ENCODE results near the gene FNDC1.

FNDC1 gene

GRCh38 chr6:159194421-159194820 lies 25.2 kb downstream of the FNDC1 start:
- TF ChIP-seq POLR2AphosphoS5 (IDR thresholded peaks at IDR 0.05; ENCODE audit: low read depth, low read length) = no peak
- TF ChIP-seq TAF1 (IDR thresholded peaks at IDR 0.05; ENCODE audit: borderline replicate concordance, insufficient read depth, low read length) = no peak
- no peak for TF ChIP-seq REST (IDR thresholded peaks at IDR 0.05; ENCODE audit: insufficient read depth in 1 of 2, low read depth in 2 of 2, low read length in 2 of 2)
- no peak for TF ChIP-seq SIN3A (IDR thresholded peaks at IDR 0.05; ENCODE audit: borderline replicate concordance, insufficient read depth, low read length)
- no peak for TF ChIP-seq FOXP2 (optimal IDR thresholded peaks at IDR 0.05; ENCODE audit: borderline replicate concordance, extremely low read depth, extremely low read length, insufficient read depth)

- TF ChIP-seq TAF1 (IDR thresholded peaks at IDR 0.05; ENCODE audit: borderline replicate concordance, insufficient read depth, low read length) (no peak), SIN3A (IDR thresholded peaks at IDR 0.05; ENCODE audit: borderline replicate concordance, insufficient read depth, low read length) (no peak), POLR2AphosphoS5 (IDR thresholded peaks at IDR 0.05; ENCODE audit: low read depth, low read length) (no peak), REST (IDR thresholded peaks at IDR 0.05; ENCODE audit: insufficient read depth in 1 of 2, low read depth in 2 of 2, low read length in 2 of 2) (no peak), FOXP2 (optimal IDR thresholded peaks at IDR 0.05; ENCODE audit: borderline replicate concordance, extremely low read depth, extremely low read length, insufficient read depth) (no peak)
Measured at GRCh38 chr6:159196430-159196975, 27.3 kb downstream of the FNDC1 start.

GRCh38 chr6:159197251-159197650 lies 28.1 kb downstream of the FNDC1 start:
- no peak for TF ChIP-seq FOXP2 (optimal IDR thresholded peaks at IDR 0.05; ENCODE audit: borderline replicate concordance, extremely low read depth, extremely low read length, insufficient read depth)
- TF ChIP-seq REST (IDR thresholded peaks at IDR 0.05; ENCODE audit: insufficient read depth in 1 of 2, low read depth in 2 of 2, low read length in 2 of 2) = no peak
- no peak for TF ChIP-seq SIN3A (IDR thresholded peaks at IDR 0.05; ENCODE audit: borderline replicate concordance, insufficient read depth, low read length)
- no peak for TF ChIP-seq POLR2AphosphoS5 (IDR thresholded peaks at IDR 0.05; ENCODE audit: low read depth, low read length)
- TF ChIP-seq TAF1 (IDR thresholded peaks at IDR 0.05; ENCODE audit: borderline replicate concordance, insufficient read depth, low read length) = no peak

GRCh38 chr6:159201336-159201735 lies 32.1 kb downstream of the FNDC1 start:
- TF ChIP-seq SIN3A (IDR thresholded peaks at IDR 0.05; ENCODE audit: borderline replicate concordance, insufficient read depth, low read length) (no peak), REST (IDR thresholded peaks at IDR 0.05; ENCODE audit: insufficient read depth in 1 of 2, low read depth in 2 of 2, low read length in 2 of 2) (no peak), POLR2AphosphoS5 (IDR thresholded peaks at IDR 0.05; ENCODE audit: low read depth, low read length) (no peak), FOXP2 (optimal IDR thresholded peaks at IDR 0.05; ENCODE audit: borderline replicate concordance, extremely low read depth, extremely low read length, insufficient read depth) (no peak), TAF1 (IDR thresholded peaks at IDR 0.05; ENCODE audit: borderline replicate concordance, insufficient read depth, low read length) (no peak)

Data from PFSK-1 (cell line).